HG03108 (cell line): ENCODE data around the gene RNF215.
"Not testable (repeated sequence)": the region's sequence is repeated elsewhere in the genome, so short reads cannot be mapped to it uniquely, and the experiment has no call there.

ENCODE experiments used
- ATAC-seq: cut with Tn5 transposase; IDR thresholded peaks from one replicate; pipeline ENCODE4 v1.9.1; 2021; ENCODE audit warnings: moderate library complexity; ENCODE audit not compliant: unreplicated experiment

The RNF215 gene

GRCh38 chr22:30365891-30366290 lies 21.3 kb downstream of the RNF215 start:
- ATAC-seq, result no peak

- no peak for ATAC-seq
Observed at GRCh38 chr22:30362651-30363281, 24.4 kb downstream of the RNF215 start.

GRCh38 chr22:30361916-30362650 lies 25.1 kb downstream of the RNF215 start:
- ATAC-seq, result no peak

GRCh38 chr22:30358541-30358940 lies 28.7 kb downstream of the RNF215 start:
- no peak for ATAC-seq

GRCh38 chr22:30357650-30358215 lies 29.5 kb downstream of the RNF215 start:
- ATAC-seq, result no peak

- ATAC-seq, result no peak
Observed at GRCh38 chr22:30357236-30357570, 30.0 kb downstream of the RNF215 start.

GRCh38 chr22:30356449-30357235 lies 30.6 kb downstream of the RNF215 start, which contains the start of the genes CCDC157 and SF3A1:
Gene CCDC157 (plus strand): TSS chr22:30357007. CDS start chr22:30366001, 8,994 bp downstream.
Gene SF3A1 (minus strand): TSS chr22:30356894. CDS start chr22:30356792, 102 bp downstream.
- peak; percentile 88 for ATAC-seq

- ATAC-seq, result no peak
Observed at GRCh38 chr22:30354644-30355043, 32.6 kb downstream of the RNF215 start.

GRCh38 chr22:30351226-30351625 lies 36.0 kb downstream of the RNF215 start:
- ATAC-seq, result no peak

- no peak for ATAC-seq
Observed at GRCh38 chr22:30348809-30349208, 38.4 kb downstream of the RNF215 start.

GRCh38 chr22:30348404-30348803 lies 38.8 kb downstream of the RNF215 start:
- ATAC-seq, result no peak

GRCh38 chr22:30347255-30347892 lies 39.8 kb downstream of the RNF215 start:
- no peak for ATAC-seq

- ATAC-seq, result no peak
Observed at GRCh38 chr22:30344447-30345200, 42.6 kb downstream of the RNF215 start.

GRCh38 chr22:30340911-30341685 lies 46.1 kb downstream of the RNF215 start:
- ATAC-seq, result no peak

- no peak for ATAC-seq
Observed at GRCh38 chr22:30338802-30339201, 48.4 kb downstream of the RNF215 start.

GRCh38 chr22:30338341-30338740 lies 48.9 kb downstream of the RNF215 start:
- ATAC-seq, result not testable (repeated sequence)

- no peak for ATAC-seq
Observed at GRCh38 chr22:30337461-30337778, 49.8 kb downstream of the RNF215 start.

GRCh38 chr22:30336752-30337460 lies 50.3 kb downstream of the RNF215 start:
- ATAC-seq, result no peak

GRCh38 chr22:30335236-30335635 lies 52.0 kb downstream of the RNF215 start:
- no peak for ATAC-seq
